ENCODE measurements around the gene DNMT3L. TPM values are rescaled to one million over a fixed set of nuclear protein-coding genes. Genes with fewer than 3 reads are reported as not detected.

The DNMT3L gene
- total and polyA plus RNA-seq, 2 donors (not counting 1 experiment from before 2014, with no cell fraction given): not detected

DNA sequence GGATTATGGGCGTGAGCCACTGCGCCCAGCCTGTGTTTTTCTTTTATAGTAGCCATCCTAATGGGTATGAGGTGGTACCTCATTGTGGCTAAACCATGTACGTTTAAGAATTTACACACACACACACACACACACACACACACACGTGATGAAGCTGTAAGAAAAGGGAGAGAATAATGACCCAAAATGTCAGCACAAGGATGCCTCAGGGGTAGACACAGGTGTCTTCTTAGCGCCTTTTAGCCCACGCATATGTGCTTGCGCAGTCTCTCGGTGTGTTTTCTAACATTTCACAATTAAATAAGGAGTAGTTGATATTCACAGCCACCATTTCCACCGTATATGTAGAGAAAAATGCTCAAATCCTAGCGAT, 37.4 kb upstream of the DNMT3L start:
- Histone ChIP-seq H3K4me1 (ENCODE audit: control insufficient read depth in 2 of 2, insufficient read depth in 2 of 2, low read length in 2 of 2) (peaks cover 76 to 88% of the 10 kb centered on the region in 2 donors), H3K27me3 (replicated peaks in 1 of 4; ENCODE audit: control extremely low read depth in 1 of 4, control insufficient read depth in 3 of 4, insufficient read depth in 4 of 4, low read length in 3 of 4) (no peaks in the 10 kb centered on the region), H3K4me2 (replicated peaks; ENCODE audit: low read depth, low read length, poor library complexity, severe bottlenecking) (peak overlapping the region; percentile 98), H3K4me3 (ENCODE audit: control extremely low read depth in 1 of 5, extremely low read depth in 1 of 5, insufficient read depth in 1 of 5, low read depth in 2 of 5, low read length in 4 of 5) (peak overlapping the region; percentile 0 to 82 (median 72)), H3K27ac (ENCODE audit: low read length in 2 of 2) (peak overlapping the region; percentile 91 to 94), H2AFZ (ENCODE audit: insufficient read depth, low read depth, low read length, poor library complexity, severe bottlenecking) (peak overlapping the region; percentile 73), H4K20me1 (ENCODE audit: control insufficient read depth, insufficient read depth, low read length, poor library complexity, severe bottlenecking) (peaks cover 36% of the 10 kb centered on the region), H3K9ac (ENCODE audit: low read length) (peak overlapping the region; percentile 79), H3K79me2 (ENCODE audit: control insufficient read depth, insufficient read depth, low read length) (peaks cover 39% of the 10 kb centered on the region), H3K9me3 (ENCODE audit: control extremely low read depth in 1 of 3, control insufficient read depth in 2 of 3, insufficient read depth in 1 of 3, low read length in 2 of 3) (peaks cover 0 to 3% (median 0%) of the 10 kb centered on the region in 3 donors), H3K36me3 (replicated peaks in 1 of 2; ENCODE audit: control extremely low read depth in 1 of 2, control insufficient read depth in 1 of 2, extremely low read depth in 1 of 2, insufficient read depth in 2 of 2, low read length in 1 of 2) (no peaks in the 10 kb centered on the region)
- peaks cover 69% of the 10 kb centered on the region for H3K4me1 Mint-ChIP-seq
- H3K4me3 Mint-ChIP-seq: peak overlapping the region; percentile 91
- intact Hi-C loops (cut with micrococcal nuclease): loop anchor here (1.0 kb wide), 1 partner anchor 40 kb away; the partner anchor contains the start of gene CFAP410
- ChIA-PET POLR2A (interaction anchor here (0.6 kb wide), 3 partner anchors 40 to 380 kb away, joined by 4 to 7 read pairs (median 5); no protein-coding TSS in a partner anchor), CTCF (interaction anchor here (0.6 to 1.2 kb wide), 2 partner anchors 209 to 223 kb away, joined by 3 to 6 read pairs; no protein-coding TSS in a partner anchor)
- H3K27ac Mint-ChIP-seq: peak overlapping the region; percentile 97
- peak; percentile 1 for ATAC-seq (ENCODE audit: low read depth)
- TF ChIP-seq, protein P1, sequence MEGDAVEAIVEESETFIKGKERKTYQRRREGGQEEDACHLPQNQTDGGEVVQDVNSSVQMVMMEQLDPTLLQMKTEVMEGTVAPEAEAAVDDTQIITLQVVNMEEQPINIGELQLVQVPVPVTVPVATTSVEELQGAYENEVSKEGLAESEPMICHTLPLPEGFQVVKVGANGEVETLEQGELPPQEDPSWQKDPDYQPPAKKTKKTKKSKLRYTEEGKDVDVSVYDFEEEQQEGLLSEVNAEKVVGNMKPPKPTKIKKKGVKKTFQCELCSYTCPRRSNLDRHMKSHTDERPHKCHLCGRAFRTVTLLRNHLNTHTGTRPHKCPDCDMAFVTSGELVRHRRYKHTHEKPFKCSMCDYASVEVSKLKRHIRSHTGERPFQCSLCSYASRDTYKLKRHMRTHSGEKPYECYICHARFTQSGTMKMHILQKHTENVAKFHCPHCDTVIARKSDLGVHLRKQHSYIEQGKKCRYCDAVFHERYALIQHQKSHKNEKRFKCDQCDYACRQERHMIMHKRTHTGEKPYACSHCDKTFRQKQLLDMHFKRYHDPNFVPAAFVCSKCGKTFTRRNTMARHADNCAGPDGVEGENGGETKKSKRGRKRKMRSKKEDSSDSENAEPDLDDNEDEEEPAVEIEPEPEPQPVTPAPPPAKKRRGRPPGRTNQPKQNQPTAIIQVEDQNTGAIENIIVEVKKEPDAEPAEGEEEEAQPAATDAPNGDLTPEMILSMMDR (IDR thresholded peaks at IDR 0.05): no peak
- no peak for TF ChIP-seq EZH2 (IDR thresholded peaks at IDR 0.05; ENCODE audit: borderline replicate concordance, insufficient read depth, low read depth, low read length, poor library complexity, severe bottlenecking)
- no peak for DNase-seq
- H3K27me3 Mint-ChIP-seq: no peaks in the 10 kb centered on the region
- WGBS (ENCODE audit: insufficient coverage): 0% methylated on average over 1 of the region's 10 CpGs
- no peaks in the 10 kb centered on the region for H3K9me3 Mint-ChIP-seq (ENCODE audit: insufficient read depth)

GRCh38 chr21:44298301-44298700, 36.6 kb upstream of the DNMT3L start:
- Histone ChIP-seq H4K20me1 (ENCODE audit: control insufficient read depth, insufficient read depth, low read length, poor library complexity, severe bottlenecking) (peaks cover 28% of the 10 kb centered on the region), H3K36me3 (replicated peaks in 1 of 2; ENCODE audit: control extremely low read depth in 1 of 2, control insufficient read depth in 1 of 2, extremely low read depth in 1 of 2, insufficient read depth in 2 of 2, low read length in 1 of 2) (no peaks in the 10 kb centered on the region), H3K9ac (ENCODE audit: low read length) (no peak overlapping the region), H3K27ac (ENCODE audit: low read length in 2 of 2) (peak overlapping the region; percentile 7 to 12), H3K4me3 (ENCODE audit: control extremely low read depth in 1 of 5, extremely low read depth in 1 of 5, insufficient read depth in 1 of 5, low read depth in 2 of 5, low read length in 4 of 5) (no peak overlapping the region), H2AFZ (ENCODE audit: insufficient read depth, low read depth, low read length, poor library complexity, severe bottlenecking) (no peak overlapping the region), H3K27me3 (replicated peaks in 1 of 4; ENCODE audit: control extremely low read depth in 1 of 4, control insufficient read depth in 3 of 4, insufficient read depth in 4 of 4, low read length in 3 of 4) (no peaks in the 10 kb centered on the region), H3K4me2 (replicated peaks; ENCODE audit: low read depth, low read length, poor library complexity, severe bottlenecking) (peak overlapping the region; percentile 54), H3K4me1 (ENCODE audit: control insufficient read depth in 2 of 2, insufficient read depth in 2 of 2, low read length in 2 of 2) (peaks cover 70 to 87% of the 10 kb centered on the region in 2 donors), H3K79me2 (ENCODE audit: control insufficient read depth, insufficient read depth, low read length) (peaks cover 32% of the 10 kb centered on the region), H3K9me3 (ENCODE audit: control extremely low read depth in 1 of 3, control insufficient read depth in 2 of 3, insufficient read depth in 1 of 3, low read length in 2 of 3) (peaks cover 0 to 3% (median 0%) of the 10 kb centered on the region in 3 donors)
- intact Hi-C loops (cut with micrococcal nuclease): no loop called here
- TF ChIP-seq, protein P1 (IDR thresholded peaks at IDR 0.05): no peak
- no peak for TF ChIP-seq EZH2 (IDR thresholded peaks at IDR 0.05; ENCODE audit: borderline replicate concordance, insufficient read depth, low read depth, low read length, poor library complexity, severe bottlenecking)
- Mint-ChIP-seq H3K27me3 (no peaks in the 10 kb centered on the region), H3K4me3 (peak overlapping the region; percentile 64), H3K27ac (peak overlapping the region; percentile 61), H3K4me1 (peaks cover 62% of the 10 kb centered on the region), H3K9me3 (ENCODE audit: insufficient read depth) (no peaks in the 10 kb centered on the region)
- POLR2A ChIA-PET: interaction anchor here (0.6 kb wide), 3 partner anchors 40 to 383 kb away, joined by 3 to 5 read pairs (median 5); no protein-coding TSS in a partner anchor
- 100% methylated on average over 1 of the region's 2 CpGs for WGBS (ENCODE audit: insufficient coverage)
- CTCF ChIA-PET: interaction anchor here (0.6 to 1.6 kb wide), 9 partner anchors 12 to 285 kb away, joined by 3 to 11 read pairs (median 4); no protein-coding TSS in a partner anchor
- no peak for DNase-seq
- no peak for ATAC-seq (ENCODE audit: low read depth)

Data from B cell (primary cell).